Breast epithelium (tissue), 3 donors: Measurements from ENCODE around the gene ZCCHC14.
"Not testable (repeated sequence)": the region's sequence is repeated elsewhere in the genome, so short reads cannot be mapped to it uniquely, and the experiment has no call there.

Experiments used
- CTCF ChIP-seq, 3 donors: fragments of 450-650 bp; IDR thresholded peaks; one replicate each; pipeline ENCODE4 v1.5.1; 2016 to 2017; ENCODE audit warnings: antibody characterized with exemption in 3 of 3, mild to moderate bottlenecking in 3 of 3, moderate library complexity in 3 of 3
- POLR2AphosphoS5 ChIP-seq, 3 donors: sonication (generic); formaldehyde crosslinking; IDR thresholded peaks; one replicate each; pipeline ENCODE4 v1.6.1; 2017; ENCODE audit warnings: antibody characterized with exemption in 3 of 3

GRCh38 chr16:87477209-87477981 lies 15.4 kb downstream of the ZCCHC14 start:
- TF ChIP-seq CTCF, POLR2AphosphoS5 (IDR thresholded peaks at IDR 0.05): not testable (repeated sequence)
